Ramos (cell line): Measurements from ENCODE around the gene HADHA.
"Not testable (repeated sequence)": the region's sequence is repeated elsewhere in the genome, so short reads cannot be mapped to it uniquely, and the experiment has no call there.

Experiments
- in situ Hi-C: fragments of 300-500 bp; cut with MboI; formaldehyde crosslinking; loops from one replicate; pipeline ENCODE4 v1.14.3; 2022; ENCODE audit warnings: low sequenced_read_pairs; ENCODE audit not compliant: unreplicated experiment

The HADHA gene

GRCh38 chr2:26244309-26245230, at the start of gene HADHA, which contains the start of gene HADHB:
TSS of gene HADHA (minus strand) at chr2:26244632. CDS start at chr2:26244596, 36 bp downstream.
TSS of gene HADHB (plus strand) at chr2:26244939. CDS start at chr2:26254255, 9,316 bp downstream.
- in situ Hi-C loops: no loop called here

GRCh38 chr2:26292646-26293045, 48.2 kb upstream of the HADHA start:
- in situ Hi-C loops: no loop called here

GRCh38 chr2:26290001-26290400, 45.6 kb upstream of the HADHA start:
- in situ Hi-C loops: no loop called here

GRCh38 chr2:26285931-26286330, 41.5 kb upstream of the HADHA start:
- in situ Hi-C loops: no loop called here

GRCh38 chr2:26284132-26284531, 39.7 kb upstream of the HADHA start:
- in situ Hi-C loops: no loop called here

GRCh38 chr2:26283606-26284005, 39.2 kb upstream of the HADHA start:
- in situ Hi-C loops: no loop called here

- in situ Hi-C loops: no loop called here
Observed at GRCh38 chr2:26281226-26281625, 36.8 kb upstream of the HADHA start.

GRCh38 chr2:26279886-26280285, 35.5 kb upstream of the HADHA start:
- in situ Hi-C loops: no loop called here

- in situ Hi-C loops: no loop called here
Observed at GRCh38 chr2:26276484-26277227, 32.2 kb upstream of the HADHA start.

- in situ Hi-C loops: no loop called here
Observed at GRCh38 chr2:26274058-26274613, 29.7 kb upstream of the HADHA start.

GRCh38 chr2:26273501-26273900, 29.1 kb upstream of the HADHA start:
- in situ Hi-C loops: no loop called here

GRCh38 chr2:26270373-26270772, 25.9 kb upstream of the HADHA start:
- in situ Hi-C loops: no loop called here

- in situ Hi-C loops: no loop called here
Observed at GRCh38 chr2:26269571-26270158, 25.2 kb upstream of the HADHA start.

- in situ Hi-C loops: not testable (repeated sequence)
Observed at GRCh38 chr2:26268670-26269385, 24.4 kb upstream of the HADHA start.

- in situ Hi-C loops: no loop called here
Observed at GRCh38 chr2:26268213-26268612, 23.8 kb upstream of the HADHA start.

GRCh38 chr2:26258836-26259235, 14.4 kb upstream of the HADHA start:
- in situ Hi-C loops: not testable (repeated sequence)

- in situ Hi-C loops: no loop called here
Observed at GRCh38 chr2:26255759-26256384, 11.4 kb upstream of the HADHA start.

GRCh38 chr2:26251893-26252292, 7.5 kb upstream of the HADHA start:
- in situ Hi-C loops: no loop called here

GRCh38 chr2:26249625-26250024, 5.2 kb upstream of the HADHA start:
- in situ Hi-C loops: no loop called here
